Loucy (cell line): Measurements from ENCODE around the gene REEP6.

Experiments
- H2AFZ ChIP-seq: fragments of 200-600 bp; sonication (generic); 2 replicates; pipeline ENCODE4 v1.6.0; 2016; ENCODE audit warnings: antibody characterized with exemption, mild to moderate bottlenecking, low read length, moderate library complexity
- H3F3A ChIP-seq: fragments of 200-600 bp; 2 replicates; pipeline ENCODE4 v1.6.0; 2016; ENCODE audit warnings: antibody characterized with exemption, low read depth, mild to moderate bottlenecking
- H3K27me3 ChIP-seq: fragments of 200-600 bp; sonication (generic); 2 replicates; pipeline ENCODE4 v1.6.1; 2014; ENCODE audit warnings: low read length, mild to moderate bottlenecking; ENCODE audit not compliant: insufficient read depth, poor library complexity, severe bottlenecking
- H3K36me3 ChIP-seq: fragments of 200-600 bp; sonication (generic); 2 replicates; pipeline ENCODE4 v1.6.1; 2016; ENCODE audit warnings: low read length; ENCODE audit not compliant: insufficient read depth
- H3K4me1 ChIP-seq: fragments of 200-600 bp; sonication (generic); 2 replicates; pipeline ENCODE4 v1.5.1; 2014; ENCODE audit warnings: low read length, mild to moderate bottlenecking; ENCODE audit not compliant: insufficient read depth, poor library complexity, severe bottlenecking
- H3K4me2 ChIP-seq: fragments of 200-600 bp; sonication (generic); 2 replicates; pipeline ENCODE4 v1.6.0; 2014; ENCODE audit warnings: antibody characterized with exemption, low read length, low read depth, mild to moderate bottlenecking; ENCODE audit not compliant: poor library complexity, severe bottlenecking
- H3K4me3 ChIP-seq: fragments of 200-600 bp; sonication (generic); 2 replicates; pipeline ENCODE4 v1.5.1; 2014; ENCODE audit warnings: low read length, mild to moderate bottlenecking, mixed read lengths; ENCODE audit not compliant: poor library complexity, severe bottlenecking
- H3K79me2 ChIP-seq: fragments of 200-600 bp; sonication (generic); 2 replicates; pipeline ENCODE4 v1.6.1; 2014; ENCODE audit warnings: low read length; ENCODE audit not compliant: insufficient read depth
- H3K9ac ChIP-seq: fragments of 200-600 bp; sonication (generic); 2 replicates; pipeline ENCODE4 v1.6.0; 2014; ENCODE audit warnings: mild to moderate bottlenecking, low read depth, low read length, moderate library complexity; ENCODE audit not compliant: poor library complexity, severe bottlenecking
- H3K9me2 ChIP-seq: fragments of 200-600 bp; sonication (generic); replicated peaks from 2 replicates; pipeline ENCODE4 v1.6.1; 2016; ENCODE audit warnings: low read depth, low read length, mixed read lengths
- H3K9me3 ChIP-seq: fragments of 200-600 bp; sonication (generic); 2 replicates; pipeline ENCODE4 v1.6.1; 2014; ENCODE audit warnings: mild to moderate bottlenecking, antibody characterized with exemption, low read length, low read depth; ENCODE audit not compliant: insufficient read depth
- H4K20me1 ChIP-seq: fragments of 200-600 bp; sonication (generic); 2 replicates; pipeline ENCODE4 v1.6.0; 2014; ENCODE audit warnings: antibody characterized with exemption, low read length, mild to moderate bottlenecking; ENCODE audit not compliant: insufficient read depth, poor library complexity, severe bottlenecking
- EZH2phosphoT487 ChIP-seq: fragments of 200-600 bp; IDR thresholded peaks from 2 replicates; pipeline ENCODE4 v1.6.1; 2018; ENCODE audit warnings: antibody characterized with exemption, mild to moderate bottlenecking, moderate library complexity, borderline replicate concordance
- TF ChIP-seq, protein P1 (sequence below): fragments of 200-600 bp; sonication (generic); conservative IDR thresholded peaks from 2 replicates; pipeline ENCODE4 v1.5.1; 2014; ENCODE audit warnings: mild to moderate bottlenecking, antibody characterized with exemption, low read length

REEP6 gene

DNA sequence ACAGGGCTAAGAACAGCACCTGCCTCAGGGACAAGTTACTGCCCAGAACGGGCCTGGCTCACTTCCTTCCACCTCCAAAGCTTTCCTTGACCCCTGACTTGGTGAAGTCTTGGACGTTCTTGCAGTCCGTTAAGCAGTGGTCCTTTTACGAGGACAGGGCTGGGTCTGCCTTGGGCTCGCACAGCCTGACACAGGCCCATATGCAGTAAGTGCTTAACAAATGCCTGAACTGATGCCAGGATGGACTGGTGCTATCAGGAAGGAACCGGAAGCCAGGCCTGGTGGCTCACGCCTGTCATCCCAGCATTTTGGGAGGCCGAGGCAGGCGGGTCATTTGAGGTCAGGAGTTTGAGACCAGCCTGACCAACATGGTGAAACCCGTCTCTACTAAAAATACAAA lies 31.1 kb downstream of the REEP6 start:
- Histone ChIP-seq H3K79me2 (no peaks in the 10 kb centered on the region), H3K4me3 (no peak overlapping the region), H3K4me2 (no peak overlapping the region), H3K9me3 (no peaks in the 10 kb centered on the region), H3K27me3 (no peaks in the 10 kb centered on the region), H2AFZ (no peak overlapping the region), H3K9ac (no peak overlapping the region), H4K20me1 (no peaks in the 10 kb centered on the region), H3F3A (no peaks in the 10 kb centered on the region), H3K4me1 (no peaks in the 10 kb centered on the region), H3K9me2 (no peaks in the 10 kb centered on the region), H3K36me3 (no peaks in the 10 kb centered on the region)
- TF ChIP-seq, protein P1, sequence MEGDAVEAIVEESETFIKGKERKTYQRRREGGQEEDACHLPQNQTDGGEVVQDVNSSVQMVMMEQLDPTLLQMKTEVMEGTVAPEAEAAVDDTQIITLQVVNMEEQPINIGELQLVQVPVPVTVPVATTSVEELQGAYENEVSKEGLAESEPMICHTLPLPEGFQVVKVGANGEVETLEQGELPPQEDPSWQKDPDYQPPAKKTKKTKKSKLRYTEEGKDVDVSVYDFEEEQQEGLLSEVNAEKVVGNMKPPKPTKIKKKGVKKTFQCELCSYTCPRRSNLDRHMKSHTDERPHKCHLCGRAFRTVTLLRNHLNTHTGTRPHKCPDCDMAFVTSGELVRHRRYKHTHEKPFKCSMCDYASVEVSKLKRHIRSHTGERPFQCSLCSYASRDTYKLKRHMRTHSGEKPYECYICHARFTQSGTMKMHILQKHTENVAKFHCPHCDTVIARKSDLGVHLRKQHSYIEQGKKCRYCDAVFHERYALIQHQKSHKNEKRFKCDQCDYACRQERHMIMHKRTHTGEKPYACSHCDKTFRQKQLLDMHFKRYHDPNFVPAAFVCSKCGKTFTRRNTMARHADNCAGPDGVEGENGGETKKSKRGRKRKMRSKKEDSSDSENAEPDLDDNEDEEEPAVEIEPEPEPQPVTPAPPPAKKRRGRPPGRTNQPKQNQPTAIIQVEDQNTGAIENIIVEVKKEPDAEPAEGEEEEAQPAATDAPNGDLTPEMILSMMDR, result no peak
- TF ChIP-seq EZH2phosphoT487, result no peak

DNA sequence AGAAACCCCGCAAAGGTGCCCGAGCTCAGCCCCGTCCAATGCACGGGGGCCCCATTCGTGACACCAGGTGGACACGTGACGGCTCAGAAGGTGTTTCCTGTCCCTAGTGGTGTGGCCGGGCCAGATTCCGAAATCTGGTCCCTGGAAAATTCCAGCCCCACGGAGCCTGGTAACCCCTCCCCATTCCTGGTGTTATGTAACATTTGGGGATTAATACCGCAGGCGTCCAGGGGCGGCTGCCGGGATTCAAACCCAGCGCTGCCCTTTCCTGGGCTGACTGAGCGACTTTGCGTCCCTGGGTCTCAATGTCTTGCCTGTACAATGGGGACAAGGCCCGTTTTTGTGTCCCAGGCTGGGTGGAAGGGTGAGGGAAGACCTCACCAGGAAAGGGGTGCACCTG lies 31.9 kb downstream of the REEP6 start:
- Histone ChIP-seq H3K4me3 (no peak overlapping the region), H3K36me3 (no peaks in the 10 kb centered on the region), H3K9me2 (no peaks in the 10 kb centered on the region), H2AFZ (no peak overlapping the region), H3K9me3 (no peaks in the 10 kb centered on the region), H3K9ac (no peak overlapping the region), H3K4me1 (no peaks in the 10 kb centered on the region), H3K79me2 (no peaks in the 10 kb centered on the region), H3F3A (no peaks in the 10 kb centered on the region), H4K20me1 (no peaks in the 10 kb centered on the region), H3K27me3 (no peaks in the 10 kb centered on the region), H3K4me2 (no peak overlapping the region)
- TF ChIP-seq EZH2phosphoT487, result no peak
- TF ChIP-seq, protein P1, result no peak

DNA sequence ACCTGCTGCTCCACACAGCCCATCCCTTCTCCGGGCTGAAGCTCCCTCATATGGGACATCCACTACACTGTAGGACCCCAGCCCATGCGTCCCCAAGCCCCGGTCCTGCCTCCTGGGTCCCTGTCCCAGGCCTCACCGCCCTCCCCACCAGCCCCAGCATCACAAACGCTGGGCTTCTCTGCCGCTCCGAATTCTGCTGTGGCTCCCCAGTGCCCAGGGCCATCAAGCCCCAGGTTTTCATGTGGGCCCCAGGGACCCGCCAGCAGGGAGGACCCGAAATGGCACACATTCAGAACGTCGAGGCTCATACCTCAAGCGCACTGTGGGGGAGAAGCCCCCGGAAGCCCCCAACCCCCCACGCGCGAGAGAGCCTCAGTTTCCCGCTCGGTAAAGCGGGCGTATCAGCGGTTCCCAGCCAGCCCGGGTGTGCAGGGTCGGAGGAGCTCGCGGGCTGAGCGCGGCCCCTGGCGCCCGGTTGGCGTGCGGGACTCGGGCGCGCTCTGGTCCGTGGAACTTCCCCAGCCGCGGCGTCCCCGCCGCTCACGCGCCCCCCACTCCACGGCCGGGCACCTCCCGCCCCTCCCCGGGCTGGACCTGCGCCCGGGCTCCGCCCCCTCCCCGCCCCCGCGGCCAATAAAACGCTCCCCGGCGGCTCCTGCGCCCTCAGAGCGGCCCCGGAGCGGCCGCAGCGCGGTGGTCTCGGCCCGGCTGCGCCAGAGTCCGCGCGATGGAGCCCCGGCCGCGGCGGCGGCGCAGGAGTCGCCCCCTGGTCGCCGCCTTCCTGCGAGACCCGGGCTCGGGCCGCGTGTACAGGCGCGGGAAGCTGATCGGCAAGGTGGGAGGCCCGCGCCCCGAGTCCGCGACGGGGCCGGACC lies 32.7 kb downstream of the REEP6 start, which contains the start of gene PLK5:
Gene PLK5 (plus strand): TSS at position 666 of the 875 bp plus-strand sequence. CDS start 2,920 bp downstream, outside the sequence.
- H3K9me3 ChIP-seq, result no peaks in the 10 kb centered on the region
- H3K9ac ChIP-seq, result no peak within 1 kb of the TSS
- no peak within 1 kb of the TSS for H3K4me3 ChIP-seq
- H4K20me1 ChIP-seq, result no peaks in the 10 kb centered on the region
- H3K27me3 ChIP-seq, result no peaks in the 10 kb centered on the region
- H3K4me2 ChIP-seq, result no peak within 1 kb of the TSS
- H3K4me1 ChIP-seq, result no peaks in the 10 kb centered on the region
- no peaks in the 10 kb centered on the region for H3F3A ChIP-seq
- TF ChIP-seq, protein P1, result no peak
- no peak for TF ChIP-seq EZH2phosphoT487
- H2AFZ ChIP-seq, result no peak within 1 kb of the TSS
- H3K9me2 ChIP-seq, result no peaks in the 10 kb centered on the region
- H3K79me2 ChIP-seq, result no peaks in the 10 kb centered on the region
- H3K36me3 ChIP-seq, result no peaks in the 10 kb centered on the region
